GM18508 (cell line): Measurements from ENCODE around the gene CHGA.

Experiments used
- ATAC-seq: cut with Tn5 transposase; IDR thresholded peaks from one replicate; pipeline ENCODE4 v1.9.1; 2021; ENCODE audit warnings: moderate number of reproducible peaks; ENCODE audit not compliant: insufficient read depth, unreplicated experiment

Gene CHGA

GRCh38 chr14:92959189-92959531 is 36.2 kb downstream of the CHGA start:
- ATAC-seq, result no peak

GRCh38 chr14:92959761-92960680 is 37.1 kb downstream of the CHGA start:
- no peak for ATAC-seq

GRCh38 chr14:92960706-92961566 is 38.0 kb downstream of the CHGA start:
- ATAC-seq, result no peak

GRCh38 chr14:92961567-92961855 is 38.6 kb downstream of the CHGA start:
- no peak for ATAC-seq

- ATAC-seq, result no peak
Observed at GRCh38 chr14:92962031-92962830, 39.3 kb downstream of the CHGA start.

GRCh38 chr14:92962831-92963095 is 39.8 kb downstream of the CHGA start:
- no peak for ATAC-seq

GRCh38 chr14:92963301-92964123 is 40.6 kb downstream of the CHGA start:
- ATAC-seq, result no peak

- ATAC-seq, result no peak
Observed at GRCh38 chr14:92964124-92965109, 41.5 kb downstream of the CHGA start.

GRCh38 chr14:92965281-92965680 is 42.3 kb downstream of the CHGA start:
- no peak for ATAC-seq

- no peak for ATAC-seq
Observed at GRCh38 chr14:92967346-92967926, 44.5 kb downstream of the CHGA start.

GRCh38 chr14:92968291-92969020 is 45.5 kb downstream of the CHGA start:
- no peak for ATAC-seq

- ATAC-seq, result no peak
Observed at GRCh38 chr14:92969430-92969829, 46.5 kb downstream of the CHGA start.

GRCh38 chr14:92969871-92970270 is 46.9 kb downstream of the CHGA start:
- ATAC-seq, result no peak

GRCh38 chr14:92970271-92970670 is 47.3 kb downstream of the CHGA start:
- no peak for ATAC-seq

- ATAC-seq, result no peak
Observed at GRCh38 chr14:92971601-92972180, 48.7 kb downstream of the CHGA start.

GRCh38 chr14:92973261-92973797 is 50.4 kb downstream of the CHGA start:
- ATAC-seq, result no peak

GRCh38 chr14:92973798-92974372 is 50.9 kb downstream of the CHGA start:
- no peak for ATAC-seq
